Umbilical cord (tissue), 2 donors: ENCODE data around the gene EIPR1. TPM values are rescaled to one million over a fixed set of nuclear protein-coding genes. Genes with fewer than 3 reads are reported as not detected.
"Not testable (repeated sequence)": the region's sequence is repeated elsewhere in the genome, so short reads cannot be mapped to it uniquely, and the experiment has no call there.

ENCODE experiments used
- DNase-seq: peaks from one replicate; pipeline ENCODE4 v3.0.0-alpha.2; 2015; ENCODE audit warnings: low spot score
- total RNA-seq: library from RNA; depleted of rRNA; stranded (reverse); fragments of >200 nt; gene quantifications from one replicate; pipeline ENCODE4 v1.2.3, GENCODE V29; 2014; ENCODE audit warnings: low replicate concordance; ENCODE audit not compliant: insufficient read depth

The EIPR1 gene
- total RNA-seq, 1 donor from 2014 or later: 14.2 TPM

DNA sequence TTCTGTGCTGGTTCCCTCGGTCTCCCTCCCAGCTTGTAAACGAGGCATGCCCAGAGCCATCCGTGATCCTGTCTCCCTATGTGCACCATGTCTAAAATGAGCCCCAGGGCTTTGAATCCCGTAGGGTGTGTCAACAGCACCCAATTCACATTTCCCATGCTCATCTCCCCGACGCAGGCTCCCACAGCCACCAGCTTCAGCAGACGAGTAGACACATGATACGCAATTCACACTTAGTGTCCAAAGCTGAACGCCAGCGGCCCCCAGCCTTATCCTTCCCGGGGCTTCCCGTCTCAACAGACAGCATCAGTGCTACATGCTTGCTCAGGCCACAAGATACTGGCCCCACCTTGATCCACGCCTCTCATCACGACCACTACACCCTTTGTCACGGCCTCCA is 88.1 kb downstream of the EIPR1 start:
- DNase-seq: no peak

DNA sequence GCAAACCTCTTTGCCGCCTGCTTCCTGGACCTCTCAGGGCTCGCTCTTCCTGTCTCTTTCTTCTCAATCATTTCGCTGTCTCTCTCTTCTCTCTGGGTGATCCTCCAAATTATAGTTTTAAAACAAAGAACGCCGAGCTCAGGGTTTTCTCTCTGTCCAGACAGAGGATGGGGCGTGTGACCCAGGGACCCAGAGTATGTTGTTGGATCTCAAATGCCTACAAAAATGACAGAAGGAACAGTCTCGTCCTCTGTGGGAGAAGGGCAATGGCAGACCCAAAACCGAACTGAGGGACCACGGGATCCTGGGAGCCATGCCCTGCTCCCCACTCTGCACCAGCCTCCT is 88.5 kb downstream of the EIPR1 start:
- DNase-seq: no peak

DNA sequence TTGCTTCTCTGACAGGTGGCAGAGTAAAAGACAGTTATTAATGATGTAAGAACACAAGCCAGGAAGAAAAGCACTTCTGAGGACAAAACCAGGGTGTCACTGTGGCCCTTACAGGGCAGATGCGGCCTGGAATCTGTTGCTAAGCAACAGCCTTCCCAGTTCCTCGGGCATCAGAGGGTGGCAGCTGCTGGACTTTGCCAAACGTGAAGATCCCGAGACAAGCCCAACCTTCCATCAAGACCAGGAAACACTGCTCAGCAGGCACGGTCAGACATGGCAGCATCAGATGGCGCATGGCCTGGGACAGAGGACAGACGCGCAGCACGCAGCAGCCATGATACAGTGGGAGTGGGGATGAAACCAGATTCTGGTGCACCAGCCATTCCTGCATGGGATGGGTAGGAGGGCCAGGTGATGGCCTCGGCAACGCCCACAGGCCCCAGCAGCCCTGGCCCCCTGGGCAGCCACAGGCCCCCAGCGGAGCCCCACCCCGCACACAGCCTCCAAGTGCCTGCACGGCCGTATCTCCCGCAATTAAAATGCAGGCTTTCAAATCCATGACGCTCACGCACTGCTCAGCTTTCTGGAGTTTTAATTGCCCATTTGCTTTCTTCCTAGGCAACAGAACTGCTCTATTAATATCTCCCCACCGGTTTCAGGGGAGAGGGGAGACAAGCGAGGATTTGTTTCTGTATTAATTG is 89.0 kb downstream of the EIPR1 start:
- no peak for DNase-seq

DNA sequence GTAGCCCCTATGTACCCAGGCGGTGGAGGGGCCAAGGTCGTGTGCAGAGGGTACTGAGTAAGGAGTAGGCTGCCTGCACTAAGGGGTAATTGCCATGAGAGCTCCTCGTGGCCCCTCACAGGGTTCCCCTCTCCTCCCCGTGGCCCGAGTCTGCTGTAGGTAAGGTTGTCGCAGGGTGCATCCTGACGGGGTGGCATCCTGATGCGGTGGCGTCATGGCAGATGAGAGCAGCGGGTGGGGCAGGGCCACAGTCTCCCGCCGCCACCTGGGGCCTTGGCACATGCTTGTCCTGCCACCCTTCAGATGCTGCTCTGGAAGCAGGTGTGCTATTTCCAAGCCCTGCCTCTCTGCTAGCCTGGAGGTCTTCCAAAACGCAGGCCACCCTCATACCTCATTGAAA is 89.7 kb downstream of the EIPR1 start:
- DNase-seq: no peak

DNA sequence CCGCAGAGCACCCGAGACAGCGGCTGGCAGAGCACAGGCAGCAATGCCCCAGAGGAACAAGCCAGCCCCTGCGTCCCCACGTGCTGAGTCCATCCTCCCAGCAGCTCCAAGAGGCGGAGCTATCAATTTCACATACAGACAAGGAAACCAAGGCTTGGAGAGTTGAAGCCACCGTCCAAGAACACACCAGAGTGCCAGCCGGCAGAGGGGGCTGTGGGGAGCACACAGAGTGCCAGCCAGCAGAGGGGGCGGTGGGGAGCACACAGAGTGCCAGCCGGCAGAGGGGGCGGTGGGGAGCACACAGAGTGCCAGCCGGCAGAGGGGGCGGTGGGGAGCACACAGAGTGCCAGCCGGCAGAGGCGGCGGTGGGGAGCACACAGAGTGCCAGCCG is 91.0 kb downstream of the EIPR1 start:
- not testable (repeated sequence) for DNase-seq

DNA sequence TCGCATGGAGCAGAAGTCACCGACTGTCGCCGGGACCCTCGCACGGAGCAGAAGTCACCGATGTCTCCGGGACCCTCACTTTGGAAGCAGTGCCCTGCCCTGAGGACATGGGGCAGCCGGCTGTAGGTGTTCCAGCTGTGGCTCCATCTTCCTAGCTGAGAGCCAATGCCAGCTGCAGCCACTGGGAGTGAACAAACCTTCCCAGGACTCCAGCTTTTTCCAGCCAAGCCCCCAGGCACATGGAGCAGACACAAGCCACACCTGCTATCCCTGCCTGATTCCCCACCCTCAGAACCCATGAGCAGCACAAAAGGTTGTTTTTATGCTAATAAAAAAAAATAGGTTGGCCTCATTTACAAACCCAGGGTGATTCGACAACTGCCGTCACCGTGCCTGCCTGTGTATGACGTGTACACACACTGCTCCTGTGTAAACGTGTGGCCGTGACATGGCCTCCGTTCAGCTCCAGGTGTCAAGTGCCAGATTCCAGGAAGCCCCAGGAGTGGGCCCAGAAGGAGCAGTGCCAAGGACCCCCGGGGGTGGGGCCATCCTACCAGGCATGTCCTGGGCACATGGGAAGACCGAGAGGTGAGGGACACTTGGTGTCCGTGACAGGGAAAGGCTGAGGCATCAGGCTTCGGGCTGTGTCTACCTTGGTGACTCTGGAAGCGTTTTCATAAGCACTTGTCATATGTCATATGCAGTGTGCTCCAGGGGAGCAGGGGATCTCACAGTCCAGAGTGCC is 91.5 kb downstream of the EIPR1 start:
- no peak for DNase-seq

DNA sequence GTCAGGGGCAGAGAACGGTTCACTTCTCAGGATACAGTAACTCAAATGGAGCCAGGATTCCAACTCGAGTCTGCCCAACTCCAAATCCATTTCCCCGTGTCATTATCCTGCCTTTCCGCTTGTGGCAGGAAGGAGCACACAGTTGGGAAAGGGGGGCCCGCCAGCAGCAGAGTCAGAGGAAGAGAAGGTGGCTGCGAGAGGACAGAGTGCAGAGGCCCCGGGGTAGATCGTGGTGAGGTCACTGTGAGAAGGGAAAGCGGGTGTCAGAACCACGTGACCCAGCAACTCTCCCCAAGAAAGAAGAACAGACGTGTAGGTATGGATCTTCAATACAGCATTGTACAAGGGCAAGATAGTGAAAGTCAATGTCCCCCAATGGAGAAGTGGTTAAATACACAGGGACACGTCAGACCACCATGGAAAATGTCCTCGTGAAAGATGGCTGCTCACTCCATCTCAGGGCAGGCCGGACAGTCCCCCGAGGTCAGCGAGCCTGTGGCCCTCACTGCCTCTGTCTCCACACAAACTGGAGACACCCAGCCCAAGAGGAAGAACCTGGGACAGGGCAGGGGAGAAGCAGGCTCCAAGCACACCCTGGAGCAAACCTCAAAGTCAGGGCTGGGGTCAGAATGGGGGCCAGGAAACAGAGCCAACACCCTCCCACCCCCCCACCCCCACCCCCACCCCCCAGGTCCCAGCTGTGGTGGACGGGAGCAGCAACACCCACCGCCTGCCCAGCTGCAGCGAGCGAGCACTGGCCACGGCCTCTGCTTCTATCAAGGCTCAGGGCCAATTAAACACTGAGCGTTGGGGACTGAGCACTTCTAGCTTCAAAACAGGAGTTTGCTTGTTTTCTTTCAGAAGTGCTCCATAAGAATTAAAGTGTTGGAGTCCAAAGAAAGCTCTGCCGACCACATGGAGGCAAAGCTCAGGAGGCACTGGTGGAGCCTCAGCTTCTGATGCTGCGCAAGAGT is 92.7 kb downstream of the EIPR1 start:
- no peak for DNase-seq

DNA sequence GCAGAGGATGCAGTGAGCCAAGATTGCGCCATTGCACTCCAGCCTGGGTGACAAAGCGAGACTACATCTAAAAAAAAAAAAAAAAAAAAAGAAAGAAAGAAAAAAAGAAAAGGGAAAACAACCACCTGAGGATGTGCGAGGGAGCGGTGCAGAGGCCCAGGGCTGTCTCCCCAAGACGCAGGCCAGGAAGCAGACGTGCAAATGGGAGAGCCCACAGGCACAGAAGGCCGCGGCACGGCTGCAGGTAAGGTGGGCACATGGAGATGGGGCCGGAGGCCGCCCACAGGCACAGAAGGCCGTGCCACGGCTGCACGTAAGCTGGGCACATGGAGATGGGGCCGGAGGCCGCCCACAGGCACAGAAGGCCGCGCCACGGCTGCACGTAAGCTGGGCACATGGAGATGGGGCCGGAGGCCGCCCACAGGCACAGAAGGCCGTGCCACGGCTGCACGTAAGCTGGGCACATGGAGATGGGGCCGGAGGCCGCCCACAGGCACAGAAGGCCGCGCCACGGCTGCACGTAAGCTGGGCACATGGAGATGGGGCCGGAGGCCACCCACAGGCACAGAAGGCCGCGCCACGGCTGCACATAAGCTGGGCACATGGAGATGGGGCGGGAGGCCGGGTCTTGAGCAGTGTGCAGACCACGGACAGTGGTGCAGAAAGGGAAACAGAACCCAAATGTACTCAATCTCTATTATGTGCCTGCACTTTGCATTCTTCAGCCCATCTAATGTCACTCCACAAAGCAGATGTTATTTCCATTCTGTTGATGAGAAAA is 93.6 kb downstream of the EIPR1 start:
- DNase-seq: not testable (repeated sequence)

DNA sequence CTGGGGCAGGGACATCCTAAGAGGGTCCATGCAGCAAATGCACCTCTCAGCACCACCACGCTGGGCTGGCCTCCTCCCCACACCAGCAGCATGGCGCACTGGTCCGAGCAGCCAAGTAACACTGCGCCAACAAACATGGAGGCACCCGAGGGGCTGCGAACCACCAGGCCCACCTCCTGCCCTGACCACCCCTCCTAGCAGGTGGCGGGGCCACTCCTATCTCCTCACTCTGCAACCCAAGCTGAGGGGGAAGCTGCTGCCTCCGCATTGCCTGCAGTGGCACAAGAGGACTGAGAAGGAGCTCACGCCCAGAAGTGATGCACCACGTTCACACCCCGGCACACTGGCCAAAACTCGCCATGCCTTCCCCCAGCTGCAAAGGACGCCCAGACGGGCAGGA is 94.4 kb downstream of the EIPR1 start:
- DNase-seq: no peak

DNA sequence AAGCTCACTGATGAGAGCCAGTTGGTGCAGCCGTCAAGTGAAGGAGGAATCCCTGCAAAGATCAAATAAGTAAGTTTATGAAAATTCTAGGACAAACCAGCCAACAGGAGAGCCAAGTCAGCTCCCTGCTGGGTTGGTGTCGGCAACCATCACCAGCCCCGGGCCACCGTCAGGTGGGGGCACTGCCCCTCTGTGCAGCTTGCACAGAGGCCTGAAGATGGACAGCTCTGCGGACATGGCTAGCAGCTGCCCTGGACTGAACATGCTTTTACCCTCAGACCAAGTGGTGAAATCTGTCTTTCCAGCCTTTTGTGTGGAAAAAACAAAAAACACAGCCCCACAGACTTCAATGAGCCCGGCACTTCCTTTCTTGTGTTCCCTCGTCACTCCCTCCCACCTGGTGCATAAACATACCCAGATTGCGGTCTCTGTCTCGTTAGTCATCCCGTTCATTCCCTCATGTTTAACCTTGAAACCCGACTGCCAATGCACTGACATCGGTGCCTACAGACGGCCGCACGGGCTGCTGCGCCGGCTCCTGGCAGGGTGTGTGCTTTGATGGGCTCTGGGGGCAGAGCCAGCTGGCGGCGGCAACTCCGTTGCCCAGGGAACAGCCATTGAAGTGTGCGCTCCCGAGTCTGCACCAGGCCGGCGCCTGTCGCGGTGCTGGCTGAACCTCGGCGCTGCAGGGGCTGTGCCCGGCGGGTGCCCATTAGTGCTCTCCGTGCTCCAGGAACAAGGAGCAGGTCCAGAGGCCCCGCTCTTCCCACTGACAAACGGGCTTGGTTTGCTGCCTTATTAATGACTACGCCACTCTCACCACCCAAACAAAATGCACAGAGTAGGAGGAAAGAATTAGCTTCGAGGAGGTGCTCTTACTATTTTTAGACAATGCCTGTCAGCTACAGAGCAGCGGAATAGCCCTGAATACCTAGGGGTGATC is 95.3 kb downstream of the EIPR1 start:
- no peak for DNase-seq

DNA sequence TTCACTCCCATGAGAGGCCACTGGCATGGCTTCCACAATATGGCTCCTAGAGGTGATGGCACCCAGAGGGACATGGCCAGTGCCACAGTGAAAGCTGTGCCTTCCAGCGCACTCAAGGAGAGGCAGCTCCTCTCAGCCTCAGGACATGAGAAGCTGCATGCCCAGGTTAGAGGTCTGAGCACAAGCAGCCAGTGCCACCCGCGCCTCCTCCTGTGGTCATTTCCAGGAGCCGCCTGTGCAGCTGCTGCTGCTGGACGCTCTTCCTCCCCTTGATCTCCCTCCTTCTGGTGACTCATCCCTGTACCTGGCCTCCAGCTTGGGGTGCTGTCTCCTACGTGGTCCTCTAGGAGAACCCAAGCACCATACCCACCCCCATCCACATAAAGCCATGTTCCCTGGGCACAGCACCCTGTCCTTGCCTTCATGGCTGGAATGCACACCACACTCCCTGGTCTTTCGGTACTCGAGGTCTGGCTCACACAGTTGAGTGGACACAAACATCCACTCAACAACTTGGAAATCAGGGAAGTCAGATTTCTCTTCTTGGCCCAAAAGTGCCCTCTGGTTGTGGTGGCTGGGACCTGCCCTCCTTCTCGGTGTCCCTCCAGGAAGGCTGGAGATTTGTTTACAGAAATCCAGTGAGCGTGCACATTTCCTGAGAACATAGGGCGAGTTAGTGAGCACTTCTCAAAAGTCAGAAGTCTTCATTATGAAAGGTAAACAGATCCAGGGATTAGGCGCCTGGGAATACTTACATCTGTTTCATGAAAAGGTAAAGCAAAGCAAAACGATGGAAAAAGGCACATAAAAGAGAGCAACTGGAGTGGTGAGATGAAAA is 96.7 kb downstream of the EIPR1 start:
- no peak for DNase-seq

DNA sequence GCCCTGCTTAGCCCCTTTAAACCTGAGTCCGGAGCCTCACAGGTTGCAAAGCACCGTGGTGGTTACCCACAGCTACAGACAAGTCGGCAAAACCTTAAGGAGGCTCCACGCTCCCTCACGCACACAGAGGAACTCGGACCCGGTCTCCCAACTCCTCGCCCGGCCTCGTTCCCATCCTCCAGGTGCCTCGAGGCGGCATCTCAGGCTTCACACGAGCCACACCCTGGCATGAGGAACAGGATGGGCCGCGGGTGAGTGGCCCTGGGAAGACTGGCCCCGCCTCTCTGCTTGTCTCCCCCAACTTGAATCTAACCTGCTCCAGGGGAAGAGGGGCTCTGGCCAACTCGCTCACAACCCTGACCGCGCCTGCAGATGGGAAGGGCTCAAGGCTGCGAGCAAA is 97.4 kb downstream of the EIPR1 start:
- DNase-seq: no peak

DNA sequence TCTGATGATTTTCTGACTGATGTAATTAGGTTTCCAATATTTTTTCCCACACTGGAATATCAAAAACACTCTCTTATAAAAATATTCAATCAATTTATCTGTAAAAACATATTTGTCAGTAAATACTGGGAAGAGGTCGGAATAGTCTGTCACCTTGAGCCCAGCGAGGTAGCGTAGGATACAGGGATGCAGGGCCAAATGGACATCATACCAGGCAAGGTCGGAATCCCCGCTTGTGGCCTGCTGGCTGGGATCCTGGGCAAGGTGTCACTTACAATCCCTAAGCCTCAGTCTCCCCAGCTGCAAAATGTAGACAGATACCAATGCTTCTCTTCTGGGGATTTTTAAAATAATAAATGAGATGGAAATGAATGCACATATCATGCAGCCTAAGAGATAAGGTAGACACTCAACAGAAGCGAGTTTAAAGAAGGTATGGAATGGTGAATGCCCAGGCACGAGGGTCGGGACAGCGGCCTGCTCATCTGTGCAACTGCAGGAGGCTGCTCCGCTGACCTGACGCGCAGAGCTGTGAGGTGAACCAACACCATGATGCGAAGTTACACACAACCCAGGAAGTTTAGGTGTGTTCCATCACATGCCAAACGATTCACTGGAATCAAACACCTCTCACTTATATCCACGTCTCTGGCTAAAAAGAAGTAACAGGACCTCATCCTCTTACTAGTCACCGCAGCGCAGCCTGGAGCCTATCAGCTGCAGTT is 98.2 kb downstream of the EIPR1 start:
- DNase-seq: no peak

DNA sequence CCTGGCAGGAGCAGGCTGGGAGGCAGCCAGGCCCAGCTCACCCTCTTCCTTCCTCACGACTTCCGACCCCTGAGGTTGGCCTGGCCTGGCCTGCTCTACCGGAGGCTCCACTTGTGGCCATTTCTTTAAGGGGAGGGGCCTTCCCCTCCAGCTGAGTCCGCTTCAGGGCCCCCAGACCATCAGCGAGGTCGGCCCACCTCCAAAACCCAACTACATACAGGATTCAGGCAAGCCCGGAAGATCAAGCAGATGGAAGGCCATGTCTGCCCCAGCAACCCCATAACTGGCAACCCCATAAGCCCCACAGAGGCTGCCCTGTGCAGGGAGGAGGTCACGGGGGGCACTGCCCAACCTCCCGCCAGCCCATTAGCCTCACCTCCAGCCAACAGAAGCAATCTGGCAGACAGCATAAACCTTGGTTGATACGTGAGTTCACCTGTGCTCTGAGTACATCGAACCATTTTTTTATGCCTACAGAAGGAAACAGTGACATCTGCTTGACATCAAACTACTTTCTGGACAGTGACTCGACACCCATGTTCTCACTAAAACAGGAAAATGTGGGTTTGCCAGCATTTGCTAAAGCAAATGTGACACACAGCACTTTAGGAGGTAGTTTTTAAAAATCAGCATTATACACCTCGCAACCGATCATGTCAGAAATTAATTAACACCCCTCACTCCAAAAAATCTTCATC is 98.9 kb downstream of the EIPR1 start:
- no peak for DNase-seq

DNA sequence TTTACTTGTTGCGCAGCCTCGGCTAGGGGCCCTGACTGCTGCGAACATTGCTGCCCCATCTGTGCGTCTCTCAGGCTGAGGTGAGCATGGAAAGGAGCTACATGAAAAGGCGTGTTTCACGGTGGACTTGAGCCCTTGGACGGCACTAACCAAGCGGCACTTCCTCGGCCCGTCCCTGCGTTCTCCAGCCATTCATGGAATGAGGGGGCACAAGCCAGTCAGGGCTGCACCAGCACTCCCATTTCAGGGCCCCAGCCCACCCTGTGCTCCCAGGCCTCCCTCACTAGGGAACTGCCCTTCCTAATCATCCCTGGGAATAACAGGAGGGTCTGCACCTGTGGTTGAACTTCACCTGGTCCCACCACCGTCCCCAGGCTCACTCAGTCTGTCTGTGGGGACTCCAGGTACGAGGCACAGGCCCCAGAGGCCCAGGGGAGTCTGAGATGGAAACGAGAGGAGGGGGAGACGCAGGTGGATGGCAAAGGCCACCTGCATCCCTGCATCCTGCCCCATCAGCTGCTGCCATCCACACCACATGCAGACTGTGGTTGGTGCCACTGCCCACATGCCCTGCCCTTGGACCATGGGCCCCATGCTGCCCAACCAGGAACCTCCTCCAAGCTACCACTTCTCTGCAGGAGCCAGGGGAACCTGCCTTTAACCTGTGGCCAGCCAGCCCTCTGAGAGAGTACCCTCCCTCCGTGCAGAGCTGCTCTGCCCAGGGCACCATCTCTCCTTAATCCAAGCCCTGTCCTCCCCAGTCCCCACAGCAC is 99.7 kb downstream of the EIPR1 start:
- no peak for DNase-seq

DNA sequence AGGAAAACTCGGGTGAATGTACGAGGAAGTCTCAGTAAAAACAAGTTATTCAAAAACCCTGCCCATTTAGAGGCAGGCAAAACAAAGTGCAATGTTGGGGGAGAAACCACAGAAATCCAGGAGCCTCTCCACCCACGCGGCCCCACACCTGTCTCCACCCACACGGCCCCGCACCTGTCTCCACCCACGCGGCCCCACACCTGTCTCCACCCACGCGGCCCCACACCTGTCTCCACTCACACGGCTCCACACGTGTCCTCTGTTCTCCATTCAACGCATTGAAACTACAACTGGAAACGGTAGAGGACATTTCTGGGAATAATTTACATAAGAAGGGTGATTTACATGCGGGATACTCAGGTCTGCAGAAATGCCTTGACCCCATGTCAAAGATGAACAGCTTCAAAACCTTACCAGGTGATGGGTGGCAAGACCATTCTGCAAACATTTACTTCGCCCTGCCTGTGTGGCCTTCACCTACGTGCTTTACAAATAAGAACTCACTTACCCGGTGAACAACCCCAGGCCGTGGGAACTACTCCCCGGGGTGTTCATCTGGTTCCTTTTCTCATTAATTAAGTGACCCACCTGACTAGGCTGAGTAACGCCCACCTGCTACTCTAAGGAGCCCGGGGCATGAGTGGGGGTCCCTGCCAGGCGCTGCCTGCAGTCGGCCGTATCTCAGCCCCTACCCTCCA is 100.4 kb downstream of the EIPR1 start:
- DNase-seq: no peak

DNA sequence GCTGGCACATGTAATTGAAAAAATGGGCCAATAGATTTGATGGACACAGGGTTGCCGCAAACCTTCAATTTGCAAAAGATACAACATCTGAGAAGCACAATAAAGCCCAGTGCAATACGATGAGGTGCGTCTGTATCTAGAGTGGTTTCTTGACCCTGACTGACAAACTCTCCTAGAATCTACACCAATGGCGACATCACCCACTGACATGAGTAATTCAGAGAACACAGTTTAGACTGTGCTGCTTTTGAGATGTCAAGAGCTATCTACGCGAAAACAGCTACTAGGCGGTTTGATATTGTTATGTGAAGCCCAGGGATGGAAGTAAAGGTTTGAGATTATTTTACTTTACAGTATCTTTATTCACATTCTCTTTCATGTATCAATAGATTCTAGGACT is 104.9 kb downstream of the EIPR1 start:
- DNase-seq: no peak
